A673 (cell line): ENCODE results near the gene ADARB2. TPM values are rescaled to one million over a fixed set of nuclear protein-coding genes. Genes with fewer than 3 reads are reported as not detected.

Experiments
- BruUV-seq: library from RNA; stranded (reverse); fragments of 400-500 nt; replicated peaks from 2 replicates; lab custom pipeline; 2021; lab: Mats Ljungman, UMichigan
- CTCF ChIA-PET: fragments of 300-600 bp; sonication (Branson Sonifier 250); formaldehyde crosslinking; loops from one replicate; lab custom pipeline; 2022; ENCODE audit warnings: antibody characterized with exemption; lab: Charles Lee
- POLR2A ChIA-PET: fragments of 300-600 bp; sonication (Branson Sonifier 250); formaldehyde crosslinking; loops from one replicate; lab custom pipeline; 2022; ENCODE audit warnings: antibody characterized with exemption; ENCODE audit not compliant: low non-redundant PET; lab: Charles Lee
- DNase-seq: peaks from one replicate; pipeline ENCODE4 v3.0.0-alpha.2; 2015; ENCODE audit warnings: low spot score
- H3K27ac ChIP-seq: fragments of 200-600 bp; sonication (generic); 2 replicates; pipeline ENCODE4 v1.5.1; 2016; ENCODE audit warnings: mixed run types, low read depth, mild to moderate bottlenecking, mixed read lengths, antibody characterized with exemption, low read length; ENCODE audit not compliant: poor library complexity, severe bottlenecking
- H3K27me3 ChIP-seq: fragments of 200-600 bp; sonication (generic); replicated peaks from 2 replicates; pipeline ENCODE4 v1.6.1; 2017; ENCODE audit warnings: mixed run types, low read depth, mild to moderate bottlenecking, mixed read lengths, antibody characterized with exemption, low read length; ENCODE audit not compliant: insufficient read depth, poor library complexity
- H3K36me3 ChIP-seq: fragments of 200-600 bp; sonication (generic); 2 replicates; pipeline ENCODE4 v1.6.1; 2016; ENCODE audit warnings: mixed run types, mild to moderate bottlenecking, mixed read lengths, antibody characterized with exemption, low read length; ENCODE audit not compliant: insufficient read depth, poor library complexity, severe bottlenecking
- H3K4me1 ChIP-seq: fragments of 200-600 bp; sonication (generic); 2 replicates; pipeline ENCODE4 v1.6.1; 2017; ENCODE audit warnings: mixed run types, mild to moderate bottlenecking, mixed read lengths, antibody characterized with exemption, low read length; ENCODE audit not compliant: insufficient read depth, poor library complexity, severe bottlenecking
- H3K4me3 ChIP-seq: fragments of 200-600 bp; sonication (generic); 2 replicates; pipeline ENCODE4 v1.5.1; 2016; ENCODE audit warnings: low read depth, mixed run types, mild to moderate bottlenecking, mixed read lengths, low read length; ENCODE audit not compliant: poor library complexity, severe bottlenecking
- H3K9me3 ChIP-seq: fragments of 200-600 bp; sonication (generic); 2 replicates; pipeline ENCODE4 v1.6.1; 2016; ENCODE audit warnings: mixed run types, low read depth, mild to moderate bottlenecking, mixed read lengths, antibody characterized with exemption, low read length; ENCODE audit not compliant: poor library complexity, severe bottlenecking
- CTCF ChIP-seq: fragments of 300-800, 200-600 bp; sonication (generic); conservative IDR thresholded peaks from 2 replicates; pipeline ENCODE4 v1.5.1; 2017; ENCODE audit warnings: low read depth, mild to moderate bottlenecking, antibody characterized with exemption, low read length, moderate library complexity, mixed read lengths
- EZH2 ChIP-seq: fragments of 200-600 bp; sonication (generic); IDR thresholded peaks from 2 replicates; pipeline ENCODE4 v1.6.1; 2017; ENCODE audit warnings: borderline replicate concordance, low read depth, mild to moderate bottlenecking, mixed read lengths, antibody characterized with exemption, low read length; ENCODE audit not compliant: poor library complexity, severe bottlenecking
- intact Hi-C: fragments of 100-400 bp; cut with micrococcal nuclease; formaldehyde crosslinking; loops from one replicate; pipeline ENCODE4 v1.10.0; 2022; ENCODE audit not compliant: unreplicated experiment
- total RNA-seq: library from RNA; stranded (reverse); gene quantifications from 2 replicates; pipeline ENCODE4 v1.2.3, GENCODE V29; 2021

Gene ADARB2
- total RNA-seq, 1 experiment from 2014 or later = not detected

- Histone ChIP-seq H3K4me3 (no peak overlapping the region), H3K27me3 (peaks cover 14% of the 10 kb centered on the region), H3K4me1 (no peaks in the 10 kb centered on the region), H3K9me3 (no peaks in the 10 kb centered on the region), H3K27ac (no peak overlapping the region), H3K36me3 (no peaks in the 10 kb centered on the region)
- TF ChIP-seq EZH2 (no peak), CTCF (no peak)
- ChIA-PET CTCF (no interaction called here), POLR2A (no interaction called here)
- intact Hi-C loops = no loop called here
- no TSS peak for BruUV-seq
- DNase-seq = no peak
Observed at GRCh38 chr10:1643908-1644179, 93.5 kb downstream of the ADARB2 start.

GRCh38 chr10:1643161-1643907 lies 94.0 kb downstream of the ADARB2 start:
- CTCF ChIA-PET = no interaction called here
- BruUV-seq = no TSS peak
- no peaks in the 10 kb centered on the region for H3K4me1 ChIP-seq
- DNase-seq = peak; percentile 47
- no peak for TF ChIP-seq EZH2
- no peak for TF ChIP-seq CTCF
- peaks cover 17% of the 10 kb centered on the region for H3K27me3 ChIP-seq
- POLR2A ChIA-PET = no interaction called here
- H3K27ac ChIP-seq = no peak overlapping the region
- H3K36me3 ChIP-seq = no peaks in the 10 kb centered on the region
- no peaks in the 10 kb centered on the region for H3K9me3 ChIP-seq
- intact Hi-C loops = no loop called here
- no peak overlapping the region for H3K4me3 ChIP-seq

GRCh38 chr10:1642600-1643160 lies 94.6 kb downstream of the ADARB2 start:
- POLR2A ChIA-PET = no interaction called here

More at GRCh38 chr10:1642600-1643160, 94.6 kb downstream of the ADARB2 start:
- no peaks in the 10 kb centered on the region for H3K36me3 ChIP-seq
- CTCF ChIA-PET = no interaction called here
- TF ChIP-seq CTCF (no peak), EZH2 (no peak)
- intact Hi-C loops = no loop called here
- no peaks in the 10 kb centered on the region for H3K4me1 ChIP-seq
- no peaks in the 10 kb centered on the region for H3K9me3 ChIP-seq
- no peak overlapping the region for H3K4me3 ChIP-seq
- peaks cover 22% of the 10 kb centered on the region for H3K27me3 ChIP-seq
- DNase-seq = no peak
- BruUV-seq = no TSS peak
- no peak overlapping the region for H3K27ac ChIP-seq
